ENCODE measurements around the gene ATG4B.

DNA sequence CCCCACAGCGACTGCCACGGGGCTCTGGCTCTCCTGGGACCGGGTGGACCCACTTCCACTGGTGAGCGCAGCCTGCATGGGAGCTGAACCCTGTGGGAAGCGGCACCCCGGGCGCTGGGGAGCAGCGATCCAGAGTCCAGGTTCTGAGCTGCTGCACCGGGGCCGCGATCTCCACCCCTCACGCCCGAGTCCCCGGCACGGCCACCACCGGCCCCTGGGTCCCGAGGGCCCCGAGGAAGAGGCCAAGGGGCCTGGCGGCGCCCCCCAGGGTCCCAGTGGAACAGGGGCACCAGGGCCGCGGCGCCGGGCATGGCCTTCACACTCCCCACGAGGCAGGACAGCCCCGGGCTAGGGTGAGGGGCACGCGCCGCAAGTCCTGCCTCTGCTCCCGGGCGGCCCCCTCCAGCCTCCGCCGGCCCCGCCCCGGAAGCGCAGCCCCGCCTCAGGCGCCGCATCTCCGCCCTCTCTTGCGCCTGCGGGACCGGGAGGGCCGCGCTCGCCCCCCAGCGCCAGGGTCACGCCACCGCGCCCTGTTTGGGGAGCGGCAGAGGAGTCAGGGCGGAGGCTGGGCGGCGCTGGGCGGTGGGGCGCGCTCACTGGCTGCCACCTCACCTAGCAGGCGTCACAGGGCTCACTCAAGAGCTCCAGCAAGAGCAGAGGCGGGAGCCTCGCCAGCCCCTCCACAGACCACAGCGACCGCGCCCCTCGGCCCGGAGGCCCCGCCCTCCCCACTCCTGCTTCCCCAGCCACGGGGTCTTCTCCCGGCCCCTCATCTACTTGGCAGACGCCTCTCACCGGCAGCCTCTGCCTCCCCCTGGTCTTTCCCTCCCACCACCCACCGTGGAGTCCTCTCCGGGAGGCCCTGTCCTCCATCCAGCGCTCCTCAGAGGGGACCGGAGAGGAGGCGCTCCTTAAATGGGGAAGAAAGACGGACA lies 27.4 kb upstream of the ATG4B start:
- TF ChIP-seq CEBPB (IDR thresholded peaks at IDR 0.05; ENCODE audit: low read depth, low read length), result no peak
- TF ChIP-seq, protein P1, sequence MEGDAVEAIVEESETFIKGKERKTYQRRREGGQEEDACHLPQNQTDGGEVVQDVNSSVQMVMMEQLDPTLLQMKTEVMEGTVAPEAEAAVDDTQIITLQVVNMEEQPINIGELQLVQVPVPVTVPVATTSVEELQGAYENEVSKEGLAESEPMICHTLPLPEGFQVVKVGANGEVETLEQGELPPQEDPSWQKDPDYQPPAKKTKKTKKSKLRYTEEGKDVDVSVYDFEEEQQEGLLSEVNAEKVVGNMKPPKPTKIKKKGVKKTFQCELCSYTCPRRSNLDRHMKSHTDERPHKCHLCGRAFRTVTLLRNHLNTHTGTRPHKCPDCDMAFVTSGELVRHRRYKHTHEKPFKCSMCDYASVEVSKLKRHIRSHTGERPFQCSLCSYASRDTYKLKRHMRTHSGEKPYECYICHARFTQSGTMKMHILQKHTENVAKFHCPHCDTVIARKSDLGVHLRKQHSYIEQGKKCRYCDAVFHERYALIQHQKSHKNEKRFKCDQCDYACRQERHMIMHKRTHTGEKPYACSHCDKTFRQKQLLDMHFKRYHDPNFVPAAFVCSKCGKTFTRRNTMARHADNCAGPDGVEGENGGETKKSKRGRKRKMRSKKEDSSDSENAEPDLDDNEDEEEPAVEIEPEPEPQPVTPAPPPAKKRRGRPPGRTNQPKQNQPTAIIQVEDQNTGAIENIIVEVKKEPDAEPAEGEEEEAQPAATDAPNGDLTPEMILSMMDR (IDR thresholded peaks at IDR 0.05; ENCODE audit: control extremely low read depth in 1 of 3, insufficient read depth in 1 of 3, low read depth in 1 of 3, low read length in 3 of 3), result peak; percentile 72 to 81 (median 79)
- peak; percentile 64; the same call in 1 of the 2 replicates for TF ChIP-seq POLR2AphosphoS5 (IDR thresholded peaks at IDR 0.05; ENCODE audit: low read depth, low read length)
- TF ChIP-seq RAD21 (IDR thresholded peaks at IDR 0.05 in 1 of 2, conservative IDR thresholded peaks at IDR 0.05 in 1 of 2; ENCODE audit: low read depth in 2 of 2, low read length in 2 of 2), result peak; percentile 57 to 72
- no peak for TF ChIP-seq SUZ12 (IDR thresholded peaks at IDR 0.05; ENCODE audit: low read length)
- no peak; the same call in 1 of the 2 replicates for TF ChIP-seq FOSL1 (IDR thresholded peaks at IDR 0.05; ENCODE audit: insufficient read depth, low read depth, low read length)

Data from H1 (cell line).